ENCODE data around the gene C8G.

The C8G gene

DNA sequence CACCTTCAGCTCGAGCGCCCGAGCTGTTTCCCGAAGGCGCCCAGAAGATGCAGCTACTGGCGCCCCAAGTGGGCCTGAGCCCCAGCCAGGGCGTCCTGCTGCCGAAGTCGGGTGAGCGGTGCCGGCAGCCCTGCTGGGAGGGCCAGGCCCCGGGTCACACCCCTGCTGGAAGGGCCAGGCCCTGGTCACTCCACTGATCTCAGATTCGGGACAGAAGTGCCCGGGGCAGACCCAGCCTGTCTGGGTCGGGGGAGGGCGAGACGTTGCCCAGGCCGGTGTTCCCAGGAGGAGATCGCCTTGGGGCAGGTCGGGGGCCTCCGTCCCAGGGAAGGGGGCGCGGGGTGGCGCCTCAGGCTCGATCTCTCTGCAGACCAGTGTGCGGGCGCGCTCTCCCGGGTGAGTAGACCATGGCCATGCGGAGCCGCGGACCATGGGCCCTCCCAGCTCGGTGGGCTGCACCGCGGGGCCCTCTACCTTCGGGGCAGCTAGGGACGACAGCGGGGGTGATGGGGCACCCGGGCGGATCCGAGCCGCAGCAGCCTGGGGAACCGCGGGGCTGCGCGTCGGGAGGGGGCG, 40.1 kb downstream of the C8G start:
- no peak for DNase-seq

GRCh38 chr9:136985853-136986252, 40.8 kb downstream of the C8G start:
- DNase-seq: no peak

DNA sequence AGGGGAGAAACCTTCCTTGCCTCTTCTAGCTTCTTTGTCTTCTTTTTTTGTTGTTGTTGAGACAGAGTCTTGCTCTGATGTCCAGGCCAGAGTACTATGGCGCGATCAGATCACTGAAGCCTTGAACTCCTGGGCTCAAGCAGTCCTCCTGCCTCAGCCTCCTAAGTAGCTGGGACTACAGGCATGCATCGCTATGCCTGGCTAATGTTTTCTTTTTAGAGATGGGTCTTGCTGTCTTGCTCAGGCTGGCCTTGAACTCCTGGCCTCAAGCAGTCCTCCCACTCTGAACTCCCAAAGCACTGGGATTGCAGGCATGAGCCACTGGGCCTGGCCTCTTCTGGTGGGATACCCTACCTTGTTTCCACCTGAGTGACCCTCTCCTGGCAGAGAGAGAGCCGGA, 43.8 kb downstream of the C8G start:
- no peak for DNase-seq

GRCh38 chr9:136990242-136990911, 45.3 kb downstream of the C8G start:
- DNase-seq: no peak

DNA sequence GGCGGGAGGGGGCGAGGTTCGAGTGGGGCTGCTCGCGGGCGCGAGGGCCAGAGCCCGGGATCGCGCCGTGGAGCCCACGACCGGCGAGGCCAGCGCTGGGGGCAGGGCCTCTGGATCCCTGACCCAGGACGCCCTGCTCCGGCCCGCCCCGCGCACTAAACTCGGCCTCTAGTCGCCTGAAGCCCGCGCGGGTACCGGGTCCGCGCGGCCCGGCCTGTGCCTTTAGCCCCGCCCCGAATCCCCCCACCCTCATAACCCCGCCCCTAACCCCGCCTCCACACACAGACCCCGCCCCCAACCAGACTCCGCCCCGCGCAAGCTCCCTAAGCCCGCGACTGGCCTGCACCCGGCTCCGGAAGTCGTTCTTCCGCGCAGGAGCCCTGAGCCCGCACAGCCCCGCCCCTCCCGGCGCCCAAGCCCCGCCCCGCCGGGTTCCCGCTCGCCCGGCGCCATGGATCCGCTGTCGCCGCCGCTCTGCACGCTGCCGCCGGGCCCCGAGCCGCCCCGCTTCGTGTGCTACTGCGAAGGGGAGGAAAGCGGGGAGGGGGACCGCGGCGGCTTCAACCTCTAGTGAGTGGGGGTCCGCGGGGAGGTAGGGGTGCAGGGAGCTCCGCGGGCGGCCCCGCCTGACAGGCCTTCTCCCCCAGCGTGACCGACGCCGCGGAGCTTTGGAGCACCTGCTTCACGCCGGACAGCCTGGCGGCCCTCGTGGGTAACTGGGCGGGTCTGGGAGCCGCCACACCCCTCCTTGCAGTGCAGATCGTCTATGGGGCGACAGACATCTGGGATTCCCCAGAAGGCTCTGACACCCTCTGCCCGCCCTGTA, 47.2 kb downstream of the C8G start, which contains the start of gene PAXX:
Gene PAXX, plus strand, starts transcription at position 430 of the 826 bp plus-strand sequence. Its CDS starts 22 bp downstream, at position 452.
- peak; percentile 93 for DNase-seq

GRCh38 chr9:136992819-136993369, 47.9 kb downstream of the C8G start:
- DNase-seq: no peak

DNA sequence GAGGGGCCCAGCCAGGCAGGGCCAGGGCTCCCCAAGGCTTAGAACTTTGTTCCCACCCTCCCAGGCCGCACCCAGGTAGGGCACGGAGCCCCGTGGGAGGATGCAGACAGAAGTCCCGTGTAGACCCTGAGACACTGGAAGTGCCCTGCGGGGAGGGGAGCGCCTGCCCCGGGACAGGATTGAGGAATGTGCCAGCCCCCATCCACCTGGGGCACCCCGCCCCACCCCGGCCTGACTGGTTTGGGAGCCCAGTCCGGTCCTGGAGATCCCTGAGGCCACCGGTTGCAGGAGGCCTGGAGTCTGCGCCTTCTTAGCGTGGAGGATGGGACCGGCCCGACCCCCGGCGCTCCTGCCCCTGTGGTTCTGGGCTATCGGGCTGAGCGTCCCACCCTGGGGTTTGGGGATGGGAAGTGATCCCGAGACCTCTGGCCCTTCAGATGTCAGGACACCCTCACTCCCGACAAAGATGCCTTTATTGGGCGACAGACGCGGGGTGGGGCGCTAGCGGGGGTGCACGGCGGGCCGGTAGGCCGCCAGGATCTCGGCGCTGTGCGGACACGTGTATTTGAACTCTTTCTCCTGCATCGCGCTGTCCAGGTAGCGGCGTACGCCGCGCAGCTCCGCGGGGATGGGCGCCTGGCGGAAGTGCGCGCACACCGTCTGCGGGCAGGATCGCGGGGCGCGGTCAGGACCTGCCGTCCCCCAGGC, 49.3 kb downstream of the C8G start:
- no peak for DNase-seq

- DNase-seq: no peak
These were observed 49.8 kb downstream of the C8G start for GRCh38 chr9:136994888-136995230.

GRCh38 chr9:136995362-136995761, 50.3 kb downstream of the C8G start:
- DNase-seq: no peak

DNA sequence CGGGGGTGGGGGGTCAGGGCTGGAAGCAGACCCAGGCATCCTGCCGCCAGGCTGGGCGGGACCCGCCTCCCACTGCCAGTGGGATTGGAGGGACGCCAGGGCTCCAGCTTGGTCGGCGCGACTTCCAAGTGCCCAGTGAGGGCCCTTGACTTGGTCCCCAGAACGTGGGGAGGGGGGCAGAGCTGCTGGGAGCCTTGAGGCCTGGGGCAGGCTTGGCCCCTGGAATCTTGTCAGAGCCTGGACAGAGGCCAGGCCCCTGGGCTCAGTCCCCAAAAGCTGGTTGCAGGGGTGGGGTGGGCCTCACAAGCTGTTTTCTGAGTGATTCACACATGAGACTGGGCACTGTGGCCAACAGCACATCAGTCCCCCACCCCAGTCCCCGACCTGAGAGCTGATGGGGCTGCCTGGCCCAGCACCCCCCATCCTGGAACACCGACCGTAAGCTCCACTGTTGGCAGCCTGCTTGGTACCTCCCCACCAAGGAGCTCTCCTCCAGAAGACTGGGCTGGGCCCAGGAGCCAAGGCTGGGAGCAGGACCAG, 50.8 kb downstream of the C8G start:
- no peak for DNase-seq

Data from stimulated activated CD4-positive, alpha-beta T cell treated with anti-CD3 and anti-CD28 coated beads, Interleukin-1b, Interleukin-23, amount 100 ng/mL, for 48 hours (primary cell).